ENCODE data around the gene ADGRL4.

GRCh38 chr1:79041666-79042065, 35.1 kb upstream of the ADGRL4 start:
- TF ChIP-seq CTCF (conservative IDR thresholded peaks at IDR 0.05; ENCODE audit: low read depth in 2 of 2) (no peak), EZH2phosphoT487 (IDR thresholded peaks at IDR 0.05; ENCODE audit: unreplicated experiment) (no peak), POLR2AphosphoS5 (IDR thresholded peaks at IDR 0.05; ENCODE audit: low read depth) (no peak), CREB1 (CRISPR knock-in tag; IDR thresholded peaks at IDR 0.05; ENCODE audit: low read depth) (no peak), EZH2 (IDR thresholded peaks at IDR 0.05; ENCODE audit: low read depth, unreplicated experiment) (no peak)

Measured in GM23338 (cell line).